Muscle of arm (tissue), 12 donors: Measurements from ENCODE around the gene FLOT1. TPM values are rescaled to one million over a fixed set of nuclear protein-coding genes. Genes with fewer than 3 reads are reported as not detected.
"Not testable (repeated sequence)": the region's sequence is repeated elsewhere in the genome, so short reads cannot be mapped to it uniquely, and the experiment has no call there.

Source experiments
- DNase-seq: peaks from one replicate; pipeline ENCODE4 v3.0.0-alpha.2; 2013
- polyA plus RNA-seq, 12 donors: library from polyadenylated mRNA; unstranded; fragments of 120-200 nt; gene quantifications; one replicate each; pipeline ENCODE4 v1.2.1, GENCODE V29; 2013; ENCODE audit not compliant: insufficient read length in 12 of 12

Gene FLOT1
- polyA plus RNA-seq, 12 donors = 92.8 to 121 (median 107) TPM; not detected in 1

GRCh38 chr6:30725713-30726505 lies 16.6 kb downstream of the FLOT1 start:
- no peak for DNase-seq

- no peak for DNase-seq
Measured at GRCh38 chr6:30724906-30725667, 17.4 kb downstream of the FLOT1 start.

- DNase-seq = not testable (repeated sequence)
Measured at GRCh38 chr6:30723843-30724741, 18.4 kb downstream of the FLOT1 start.

- not testable (repeated sequence) for DNase-seq
Measured at GRCh38 chr6:30723159-30723842, 19.2 kb downstream of the FLOT1 start.

- DNase-seq = peak; percentile 88
Measured at GRCh38 chr6:30722280-30723112, 20.0 kb downstream of the FLOT1 start.

GRCh38 chr6:30722025-30722279 lies 20.5 kb downstream of the FLOT1 start:
- not testable (repeated sequence) for DNase-seq

- DNase-seq = peak; percentile 93
Measured at GRCh38 chr6:30721198-30722024, 21.1 kb downstream of the FLOT1 start.

GRCh38 chr6:30720738-30721197 lies 21.7 kb downstream of the FLOT1 start:
- peak; percentile 61 for DNase-seq

- DNase-seq = peak; percentile 98
Measured at GRCh38 chr6:30719791-30720737, 22.4 kb downstream of the FLOT1 start, which contains the start of gene TUBB. TUBB (plus strand) TSS chr6:30720352; CDS start chr6:30720507, 155 bp downstream.

GRCh38 chr6:30719356-30719755 lies 23.1 kb downstream of the FLOT1 start:
- DNase-seq = no peak

GRCh38 chr6:30717845-30718720 lies 24.4 kb downstream of the FLOT1 start:
- DNase-seq = not testable (repeated sequence)

- DNase-seq = peak; percentile 99
Measured at GRCh38 chr6:30717129-30717844, 25.2 kb downstream of the FLOT1 start, which contains the start of gene MDC1. MDC1 (minus strand) TSS chr6:30717281; CDS start chr6:30715175, 2,106 bp downstream.

- DNase-seq = no peak
Measured at GRCh38 chr6:30716879-30717128, 25.7 kb downstream of the FLOT1 start.

GRCh38 chr6:30714263-30714662 lies 28.2 kb downstream of the FLOT1 start:
- DNase-seq = no peak

- no peak for DNase-seq
Measured at GRCh38 chr6:30712441-30712945, 30.0 kb downstream of the FLOT1 start.

- no peak for DNase-seq
Measured at GRCh38 chr6:30711758-30712380, 30.6 kb downstream of the FLOT1 start.
